GM03348 (cell line): Measurements from ENCODE around the gene CDC20B.
A peak's percentile ranks its signal among the peaks of the same experiment; 100 is the strongest.
"Not testable (repeated sequence)": the region's sequence is repeated elsewhere in the genome, so short reads cannot be mapped to it uniquely, and the experiment has no call there.

Experiments
- DNase-seq: peaks from one replicate; pipeline ENCODE4 v3.0.0; 2012; ENCODE audit warnings: low spot score

Gene CDC20B

DNA sequence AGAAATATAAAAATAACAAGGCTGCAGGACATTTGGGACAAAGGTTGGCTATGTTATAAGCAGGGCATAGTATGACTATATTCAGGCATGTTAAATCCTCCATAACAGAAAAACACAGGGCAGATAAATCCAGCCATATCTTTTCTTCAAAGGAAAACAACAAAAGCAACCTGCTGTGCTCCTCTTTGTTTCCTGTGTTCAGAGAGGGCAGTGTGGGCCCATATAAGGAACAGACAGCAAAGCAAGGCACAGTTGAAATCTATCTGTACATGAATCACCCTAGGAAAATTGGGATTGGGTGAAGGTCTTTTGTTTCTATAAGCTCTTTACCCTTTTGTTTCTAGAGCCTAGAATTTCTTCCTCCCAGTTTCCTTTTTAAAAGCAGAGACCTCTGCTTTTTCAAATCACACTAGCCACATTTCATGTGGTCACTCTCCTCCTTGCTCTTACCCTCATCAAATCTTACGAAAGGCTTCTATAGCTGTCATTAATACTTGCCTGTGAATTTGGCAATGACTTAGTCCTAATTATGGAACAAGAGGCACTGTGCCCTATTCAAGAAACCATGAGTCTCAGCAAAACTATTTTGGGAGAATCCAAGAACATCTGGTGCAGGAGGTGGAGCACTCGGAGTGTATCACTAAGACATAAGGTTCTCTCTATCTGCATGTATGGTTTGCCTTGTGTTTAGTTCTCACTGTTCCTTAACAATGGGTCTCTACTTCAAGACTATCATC lies 68.8 kb downstream of the CDC20B start:
- peak; percentile 44 for DNase-seq

DNA sequence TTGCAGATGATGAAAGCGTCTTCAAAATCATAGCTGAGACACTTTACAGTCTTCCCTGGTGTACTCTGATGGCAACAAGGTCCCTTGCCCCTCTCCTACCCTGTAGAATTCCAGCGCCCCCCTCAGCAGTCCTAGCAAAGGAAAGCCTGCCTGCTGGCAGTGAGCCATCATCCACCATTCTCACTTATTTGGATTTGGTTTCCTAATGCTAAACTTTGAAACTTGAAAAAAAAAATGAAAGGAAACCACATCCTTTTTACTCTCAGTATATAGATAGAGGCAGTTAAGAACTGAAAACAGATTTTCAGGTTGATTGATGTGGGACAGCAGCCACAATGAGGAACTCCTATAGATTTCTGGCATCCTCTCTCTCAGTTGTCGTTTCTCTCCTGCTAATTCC lies 70.6 kb downstream of the CDC20B start, which contains the start of gene GZMA:
Gene GZMA, plus strand, starts transcription at position 299 of the 400 bp plus-strand sequence. Its CDS starts 37 bp downstream, at position 336.
- DNase-seq, result no peak

DNA sequence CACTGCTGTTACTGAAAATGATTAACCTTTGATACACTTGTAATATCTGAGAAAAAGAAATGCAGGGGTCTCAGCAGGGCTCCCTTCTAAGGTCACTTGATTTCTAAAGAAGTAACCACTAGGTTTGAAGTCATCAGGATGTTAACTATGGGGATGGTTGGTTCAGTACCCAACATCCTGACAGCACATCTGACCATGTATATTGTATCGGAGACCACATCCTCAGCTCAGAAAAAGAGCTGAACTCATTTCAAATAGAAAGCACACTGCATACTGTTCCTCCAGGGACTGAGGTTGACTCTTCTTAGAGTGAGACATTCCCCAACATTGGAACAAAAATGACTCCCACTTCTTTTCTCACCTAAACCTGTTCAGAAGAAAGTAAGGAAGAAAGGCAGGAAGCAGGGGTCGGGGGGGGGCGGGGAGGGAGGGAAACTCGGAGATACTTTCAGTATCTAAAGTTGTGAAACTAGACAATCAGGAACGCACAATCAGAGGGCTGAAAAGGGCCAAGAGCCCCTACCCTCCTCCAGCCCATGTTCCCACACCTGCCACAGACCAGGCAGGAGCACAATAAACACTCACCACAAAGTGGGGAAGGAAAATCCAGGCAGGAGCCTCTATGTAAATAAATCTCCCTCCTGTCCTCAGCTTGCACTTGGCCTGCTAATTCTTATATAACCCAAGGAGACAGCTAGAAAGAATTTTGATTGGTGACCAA lies 71.3 kb downstream of the CDC20B start:
- no peak for DNase-seq

DNA sequence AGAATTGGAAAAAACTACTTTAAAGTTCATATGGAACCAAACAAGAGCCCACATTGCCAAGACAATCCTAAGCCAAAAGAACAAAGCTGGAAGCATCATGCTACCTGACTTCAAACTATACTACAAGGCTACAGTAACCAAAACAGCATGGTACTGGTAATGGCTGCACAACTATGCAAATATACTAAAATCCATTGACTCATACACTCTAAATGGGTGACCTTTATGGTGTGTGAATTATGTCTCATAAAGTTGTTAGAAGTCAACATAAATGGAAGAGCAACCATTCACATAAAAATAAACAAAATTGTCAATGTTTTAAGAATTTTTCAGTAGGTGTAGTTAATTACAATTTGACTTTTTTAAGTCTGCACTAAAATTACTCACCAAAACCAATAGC lies 71.8 kb downstream of the CDC20B start:
- not testable (repeated sequence) for DNase-seq

DNA sequence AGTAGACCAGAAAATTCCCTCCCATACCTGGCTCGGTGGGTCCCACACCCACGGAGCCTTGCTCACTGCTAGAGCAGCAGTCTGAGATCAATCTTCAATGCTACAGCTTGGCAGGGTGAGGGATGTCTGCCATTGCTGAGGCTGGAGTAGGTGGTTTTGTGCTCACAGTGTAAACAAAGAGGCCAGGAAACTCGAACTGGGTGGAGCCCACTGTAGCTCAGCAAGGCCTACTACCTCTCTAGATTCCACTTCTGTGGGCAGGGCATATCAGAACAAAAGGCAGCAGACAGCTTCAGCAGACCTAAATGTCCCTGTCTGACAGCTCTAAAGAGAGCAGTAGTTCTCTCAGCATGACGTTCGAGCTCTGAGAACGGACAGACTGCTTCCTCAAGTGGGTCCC lies 76.1 kb downstream of the CDC20B start:
- no peak for DNase-seq

DNA sequence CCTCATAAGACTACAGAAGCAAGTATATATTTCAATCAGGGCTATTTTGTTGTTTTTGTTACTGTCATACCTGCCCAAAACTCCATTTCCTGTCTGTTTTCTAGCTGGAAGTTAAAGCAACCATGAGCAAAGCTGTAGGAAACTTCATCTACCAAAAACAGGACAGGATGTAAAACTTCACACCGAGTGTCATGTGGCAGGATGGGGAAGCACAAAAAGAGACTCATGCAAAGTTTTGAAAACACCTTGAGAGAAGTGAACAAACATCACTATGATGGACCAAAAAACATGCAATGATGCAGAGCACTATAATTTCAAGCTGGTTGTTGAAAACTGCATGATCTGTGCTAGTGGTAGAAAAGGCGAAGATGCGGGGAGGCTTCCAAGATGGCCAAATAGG lies 76.8 kb downstream of the CDC20B start:
- no peak for DNase-seq

DNA sequence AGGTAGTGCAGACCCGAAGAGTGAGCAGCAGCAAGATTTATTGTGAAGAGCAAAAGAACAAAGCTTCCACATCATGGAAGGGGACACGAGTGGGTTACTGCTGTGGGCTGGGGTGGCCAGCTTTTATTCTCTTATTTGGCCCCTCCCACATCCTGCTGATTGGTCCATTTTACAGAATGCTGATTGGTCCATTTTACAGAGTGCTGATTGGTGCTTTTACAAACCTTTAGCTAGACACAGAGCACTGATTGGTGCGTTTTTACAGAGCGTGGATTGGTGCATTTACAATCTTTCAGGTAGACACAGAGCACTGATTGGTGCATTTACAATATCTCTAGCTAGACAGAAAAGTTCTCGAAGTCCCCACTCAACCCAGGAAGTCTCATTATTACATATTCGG lies 82.0 kb downstream of the CDC20B start:
- not testable (repeated sequence) for DNase-seq

DNA sequence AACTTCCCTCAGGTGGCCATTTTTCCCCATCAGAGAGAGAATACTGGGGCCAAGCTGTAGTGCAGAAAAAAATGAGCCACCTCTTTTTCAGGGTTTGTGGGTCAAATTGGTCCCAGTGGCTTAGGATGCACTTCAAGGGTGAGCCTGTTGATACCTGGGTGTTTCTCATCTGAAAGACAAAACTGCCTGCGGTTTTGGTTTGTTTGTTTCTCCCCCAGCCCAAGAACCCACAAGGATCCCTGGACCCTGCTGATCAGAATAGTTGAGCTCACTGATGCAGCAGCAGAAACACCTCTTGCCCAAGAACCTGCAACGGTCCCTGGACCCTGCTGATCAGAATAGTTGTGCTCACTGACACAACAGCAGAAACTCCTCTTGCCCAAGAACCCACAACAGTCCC lies 83.7 kb downstream of the CDC20B start:
- not testable (repeated sequence) for DNase-seq

DNA sequence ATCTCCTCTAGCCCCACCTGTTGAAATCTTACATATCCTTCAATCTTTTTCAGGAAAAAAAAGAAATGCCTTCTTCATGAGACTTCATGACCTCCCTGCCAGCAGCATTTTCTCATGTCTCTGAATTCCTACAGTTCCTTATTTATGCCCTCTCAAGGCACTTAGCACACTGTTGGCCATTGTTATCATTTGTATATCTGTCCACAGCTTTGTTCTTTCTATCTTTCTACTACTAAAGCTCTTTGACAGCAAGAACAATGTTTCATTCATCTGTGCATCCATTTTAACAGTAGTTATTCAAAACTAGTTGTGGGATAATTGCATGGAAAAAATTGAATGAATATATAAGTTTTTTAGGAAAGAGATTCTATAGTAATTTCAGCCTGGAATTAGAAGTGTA lies 91.4 kb downstream of the CDC20B start:
- no peak for DNase-seq

DNA sequence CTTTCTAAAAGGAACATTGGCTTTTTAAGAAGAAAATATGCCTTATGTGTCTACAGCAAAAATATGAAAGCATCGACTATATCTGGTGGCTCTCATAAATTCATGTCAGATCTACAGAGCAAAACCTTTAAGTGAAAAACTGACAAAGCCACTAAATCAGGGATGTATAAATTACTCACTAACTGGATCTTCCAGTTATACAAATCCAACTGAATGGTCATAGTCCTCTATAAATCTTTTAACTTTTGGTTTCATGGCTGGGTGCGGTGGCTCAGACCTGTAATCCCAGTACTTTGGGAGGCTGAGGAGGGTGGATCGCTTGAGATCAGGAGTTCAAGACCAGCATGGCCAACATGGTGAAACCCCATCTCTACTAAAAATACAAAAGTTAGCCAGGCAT lies 99.8 kb downstream of the CDC20B start:
- DNase-seq, result no peak

DNA sequence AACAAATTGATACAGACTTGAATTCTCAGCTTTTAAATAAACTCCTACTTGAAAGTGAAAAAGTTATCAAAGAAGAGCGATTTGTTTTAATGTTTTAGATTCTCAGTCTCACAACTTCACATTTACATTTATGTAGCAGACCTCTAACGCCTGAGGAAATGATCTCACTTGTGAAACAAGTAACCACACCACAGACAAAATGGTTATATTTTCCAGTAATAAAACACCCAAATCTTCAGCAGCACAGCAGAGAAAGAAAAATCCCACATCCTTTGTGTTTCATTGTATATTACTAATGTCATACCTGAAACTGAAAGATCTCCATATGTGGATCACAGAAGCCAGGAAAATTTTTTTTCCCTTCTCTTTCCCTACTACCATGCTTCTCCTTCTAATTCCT lies 100.3 kb downstream of the CDC20B start:
- no peak for DNase-seq

DNA sequence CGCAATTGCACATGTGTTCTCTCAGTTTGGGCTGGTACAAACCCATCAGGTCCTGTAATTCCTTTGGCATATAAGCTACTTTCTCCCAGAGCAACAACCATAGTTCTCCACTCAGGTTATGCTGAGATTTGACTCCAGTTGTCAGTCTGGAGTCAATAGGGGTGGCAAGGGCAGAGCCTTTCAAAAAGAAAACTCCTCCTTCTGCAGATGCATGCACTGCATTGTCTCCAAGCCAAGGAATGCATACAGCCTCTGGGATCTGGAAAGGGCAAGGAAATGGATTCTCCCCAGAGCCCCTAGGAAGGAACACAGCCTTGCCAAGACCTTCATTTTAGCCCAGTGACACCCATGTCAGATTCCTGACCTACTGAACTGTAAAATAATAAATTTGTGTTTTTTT lies 101.6 kb downstream of the CDC20B start:
- no peak for DNase-seq

DNA sequence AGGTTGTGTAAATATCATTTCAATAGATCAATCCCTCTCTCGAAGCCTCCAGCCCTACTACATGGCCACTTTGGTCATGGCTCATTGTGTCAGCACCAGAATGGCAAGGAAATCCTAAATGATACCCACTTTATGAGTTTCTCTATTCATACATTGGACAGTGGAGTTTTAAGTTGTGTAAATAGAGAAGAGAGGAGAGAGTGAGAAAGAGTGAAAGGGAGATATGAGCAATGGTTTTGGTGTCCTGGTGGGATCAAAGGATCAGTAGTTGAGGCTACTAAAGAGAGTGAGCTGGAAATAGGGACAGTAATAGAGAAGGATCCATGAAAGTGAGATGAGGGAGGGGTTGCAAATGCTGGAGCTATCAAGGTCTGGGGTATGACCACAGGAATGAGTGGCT lies 102.0 kb downstream of the CDC20B start:
- DNase-seq, result no peak

DNA sequence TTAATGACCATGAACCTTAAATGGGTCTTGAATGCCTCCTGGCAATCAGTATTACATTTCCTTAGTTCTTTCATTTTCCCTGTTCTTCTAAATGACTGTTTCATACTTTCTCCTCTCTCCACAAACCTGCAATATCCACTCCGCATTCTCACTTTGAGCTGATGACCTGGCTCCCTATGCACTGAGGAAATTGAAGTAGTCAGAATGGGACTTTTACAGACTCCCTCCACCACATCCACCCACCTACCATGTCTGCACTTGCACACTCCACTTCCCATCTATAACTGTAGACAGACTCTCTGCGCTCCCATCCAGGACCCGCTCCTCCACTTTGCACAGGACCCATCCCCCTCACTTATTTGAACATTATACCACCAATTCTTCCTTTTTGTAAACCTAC lies 106.7 kb downstream of the CDC20B start:
- no peak for DNase-seq

DNA sequence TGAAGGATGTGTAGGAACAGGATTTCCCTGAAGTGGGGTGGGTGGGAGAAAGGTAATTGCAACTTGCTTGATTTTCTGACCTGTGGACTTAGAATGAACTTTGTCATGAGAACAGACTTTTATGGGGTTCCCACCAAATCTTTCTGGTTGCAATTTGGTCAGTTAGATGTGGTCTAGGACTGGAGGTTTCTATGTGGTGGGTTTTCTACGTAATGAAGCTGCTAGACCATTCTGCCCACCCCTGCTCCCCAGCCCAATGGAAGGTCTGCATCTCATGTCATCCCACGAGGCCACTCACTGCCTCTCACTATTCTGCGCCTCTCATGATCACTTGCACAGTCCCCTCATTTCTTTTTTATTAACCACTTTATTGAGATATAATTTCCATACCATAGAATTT lies 108.5 kb downstream of the CDC20B start:
- DNase-seq, result no peak

DNA sequence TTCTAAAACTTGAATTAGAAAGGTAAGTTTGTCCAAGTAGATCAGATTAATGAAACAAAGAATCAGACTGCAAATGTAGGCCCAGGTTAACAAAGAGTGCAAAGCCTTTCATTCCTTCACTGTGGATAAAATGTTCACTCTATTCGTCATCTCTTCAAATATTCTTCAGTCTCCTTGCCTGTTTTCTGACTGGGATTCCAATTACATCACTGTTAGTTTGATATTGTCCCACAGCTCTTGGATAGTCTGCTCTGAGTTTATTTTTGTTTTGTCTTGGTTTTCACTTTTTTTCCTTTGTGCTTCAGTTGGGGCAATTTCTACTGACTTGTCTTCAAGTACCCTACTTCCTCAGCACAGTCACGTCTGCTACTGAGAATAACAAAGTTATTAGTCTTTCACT lies 109.1 kb downstream of the CDC20B start:
- DNase-seq, result peak; percentile 48

DNA sequence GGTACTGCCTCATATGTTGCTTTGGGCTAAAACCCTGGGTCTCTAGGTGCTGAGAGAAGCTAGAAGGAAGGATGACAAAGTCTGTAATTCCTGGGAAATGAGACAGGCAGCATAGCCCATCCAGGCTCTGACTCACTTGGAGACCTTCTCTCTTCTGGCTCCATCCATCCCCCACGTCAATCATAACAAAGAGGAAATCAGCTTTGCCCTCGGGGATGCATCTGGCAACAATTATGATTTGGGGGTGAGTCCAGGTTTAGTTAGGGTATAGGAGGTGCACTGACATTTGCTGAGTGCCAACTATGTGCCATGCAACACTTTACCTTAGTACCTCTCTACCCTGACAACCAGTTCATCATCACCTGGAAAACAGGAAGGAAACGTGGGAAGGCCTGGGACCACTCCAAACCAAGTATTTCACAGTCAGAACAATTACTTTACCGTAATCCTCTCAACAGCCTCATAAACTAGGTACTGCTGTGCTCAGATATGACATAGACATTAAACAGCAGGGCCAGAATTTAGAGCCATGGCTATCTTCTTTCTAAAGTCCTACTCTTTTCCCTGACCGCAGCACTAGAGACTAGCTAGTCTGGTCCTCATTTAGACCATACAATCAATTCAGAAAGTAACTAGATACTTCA lies 109.6 kb downstream of the CDC20B start:
- peak; percentile 60 for DNase-seq
